H1 (cell line): ENCODE data around the gene AGAP1. TPM values are rescaled to one million over a fixed set of nuclear protein-coding genes. Genes with fewer than 3 reads are reported as not detected.

Experiments used
- CTCF ChIA-PET: fragments of 300-600 bp; sonication (Branson Sonifier 250); formaldehyde crosslinking; loops from one replicate; lab custom pipeline; 2021; ENCODE audit not compliant: partially characterized antibody; lab: Charles Lee
- POLR2A ChIA-PET: fragments of 300-600 bp; sonication (Branson Sonifier 250); formaldehyde crosslinking; loops from one replicate; lab custom pipeline; 2021; ENCODE audit warnings: inconsistent platforms; ENCODE audit not compliant: partially characterized antibody; lab: Charles Lee
- DNase-seq, 2 experiments: peaks; one replicate each; pipeline versions ENCODE4 v3.0.0 to v3.0.0-alpha.2; 2010 to 2022; ENCODE audit warnings: low spot score in 2 of 2, low read depth in 1 of 2, mixed read lengths in 1 of 2
- FAIRE-seq: peaks from 2 replicates; lab custom pipeline; 2011; peaks lifted over from hg19 to GRCh38; lab: Jason Lieb, UNC
- H2AFZ ChIP-seq: 2 replicates; pipeline ENCODE4 v1.8.1; 2012; ENCODE audit warnings: low read length, inconsistent platforms
- H2AK5ac ChIP-seq: 2 replicates; pipeline ENCODE4 v1.6.1; 2013; ENCODE audit warnings: low read depth, low read length
- H2BK120ac ChIP-seq: replicated peaks from 2 replicates; pipeline ENCODE3; 2013; ENCODE audit warnings: low read depth, low read length, inconsistent platforms
- H2BK12ac ChIP-seq: 2 replicates; pipeline ENCODE4 v1.6.1; 2013; ENCODE audit warnings: low read depth, low read length
- H2BK15ac ChIP-seq: 2 replicates; pipeline ENCODE4 v1.6.1; 2013; ENCODE audit warnings: low read length
- H2BK20ac ChIP-seq: 2 replicates; pipeline ENCODE4 v1.6.1; 2013; ENCODE audit warnings: low read length
- H2BK5ac ChIP-seq: 2 replicates; pipeline ENCODE4 v1.6.1; 2013; ENCODE audit warnings: low read depth, low read length
- H3K14ac ChIP-seq: 2 replicates; pipeline ENCODE4 v1.6.1; 2013; ENCODE audit warnings: inconsistent platforms; ENCODE audit not compliant: insufficient read length
- H3K18ac ChIP-seq: 2 replicates; pipeline ENCODE4 v1.6.1; 2013; ENCODE audit warnings: low read length; ENCODE audit errors: extremely low read depth
- H3K23ac ChIP-seq: 2 replicates; pipeline ENCODE4 v1.6.1; 2013; ENCODE audit warnings: inconsistent platforms; ENCODE audit not compliant: insufficient read length
- H3K23me2 ChIP-seq: 2 replicates; pipeline ENCODE4 v1.6.1; 2013; ENCODE audit warnings: low read depth, low read length
- H3K27ac ChIP-seq: 2 replicates; pipeline ENCODE4 v1.6.1; 2011; ENCODE audit warnings: low read depth, low read length, inconsistent platforms
- H3K27me3 ChIP-seq, 4 experiments: replicated peaks in 1 of 4; 1 replicate in 1 of 4; 2 replicates in 3 of 4; pipeline versions ENCODE4 v1.6.1 to v1.8.1; 2011 to 2013; ENCODE audit warnings: low read length in 3 of 4, mild to moderate bottlenecking in 3 of 4, inconsistent platforms in 2 of 4, mixed read lengths in 2 of 4, moderate library complexity in 1 of 4; ENCODE audit not compliant: control insufficient read depth in 3 of 4, insufficient read depth in 3 of 4; ENCODE audit errors: extremely low read depth in 1 of 4
- H3K36me3 ChIP-seq, 4 experiments: 2 replicates each; pipeline versions ENCODE4 v1.6.1 to v1.8.1; 2011 to 2013; ENCODE audit warnings: mild to moderate bottlenecking in 4 of 4, low read length in 3 of 4, moderate library complexity in 2 of 4, control low read depth in 1 of 4, inconsistent platforms in 1 of 4; ENCODE audit not compliant: insufficient read depth in 4 of 4, control insufficient read depth in 2 of 4
- H3K4ac ChIP-seq: replicated peaks from 2 replicates; pipeline ENCODE3; 2013; ENCODE audit warnings: low read length, low read depth, mixed read lengths, inconsistent platforms; ENCODE audit not compliant: insufficient read length
- H3K4me1 ChIP-seq, 4 experiments: replicated peaks in 1 of 4; 1 replicate in 1 of 4; 2 replicates in 3 of 4; pipeline versions ENCODE4 v1.6.1 to v1.8.1; 2011 to 2013; ENCODE audit warnings: low read length in 3 of 4, inconsistent platforms in 2 of 4, mixed read lengths in 1 of 4; ENCODE audit not compliant: insufficient read depth in 4 of 4, control insufficient read depth in 3 of 4
- H3K4me2 ChIP-seq, 2 experiments: 2 replicates each; pipeline versions ENCODE4 v1.6.1 to v1.8.1; 2011 to 2013; ENCODE audit warnings: low read depth in 2 of 2, low read length in 2 of 2, control low read depth in 1 of 2, inconsistent platforms in 1 of 2, mild to moderate bottlenecking in 1 of 2; ENCODE audit not compliant: insufficient read depth in 1 of 2
- H3K4me3 ChIP-seq, 4 experiments: fragments of 200-600, 300-600 bp in 1 of 4; sonication (generic), shearing (Covaris generic), sonication (Bioruptor Twin) in 1 of 4; 2 replicates each; pipeline versions ENCODE4 v1.5.1 to v1.8.1; 2011 to 2016; ENCODE audit warnings: low read length in 4 of 4, low read depth in 3 of 4, control low read depth in 2 of 4, inconsistent platforms in 2 of 4, mild to moderate bottlenecking in 2 of 4, mixed read lengths in 1 of 4, moderate library complexity in 1 of 4; ENCODE audit not compliant: insufficient read depth in 2 of 4; ENCODE audit errors: extremely low read depth in 1 of 4
- H3K56ac ChIP-seq: replicated peaks from 2 replicates; pipeline ENCODE3; 2013; ENCODE audit warnings: low read depth, mild to moderate bottlenecking, mixed read lengths, low read length, inconsistent platforms; ENCODE audit not compliant: insufficient read length
- H3K79me1 ChIP-seq: 2 replicates; pipeline ENCODE4 v1.6.1; 2013; ENCODE audit warnings: low read depth, low read length, control low read depth
- H3K79me2 ChIP-seq, 2 experiments: 2 replicates each; pipeline versions ENCODE4 v1.6.1 to v1.8.1; 2012 to 2013; ENCODE audit warnings: low read length in 2 of 2, mild to moderate bottlenecking in 2 of 2, inconsistent platforms in 1 of 2; ENCODE audit not compliant: insufficient read depth in 2 of 2, control insufficient read depth in 1 of 2
- H3K9ac ChIP-seq, 4 experiments: replicated peaks in 1 of 4; 1 replicate in 1 of 4; 2 replicates in 3 of 4; pipeline versions ENCODE4 v1.6.1 to v1.8.1; 2011 to 2013; ENCODE audit warnings: low read depth in 3 of 4, low read length in 3 of 4, control low read depth in 2 of 4, mild to moderate bottlenecking in 2 of 4, moderate library complexity in 2 of 4, inconsistent platforms in 1 of 4; ENCODE audit errors: extremely low read depth in 1 of 4
- H3K9me3 ChIP-seq, 2 experiments: 2 replicates each; pipeline versions ENCODE4 v1.6.1 to v1.8.1; 2012 to 2013; ENCODE audit warnings: mild to moderate bottlenecking in 2 of 2, moderate library complexity in 2 of 2, control low read depth in 1 of 2, inconsistent platforms in 1 of 2, low read depth in 1 of 2, low read length in 1 of 2, mixed read lengths in 1 of 2; ENCODE audit not compliant: insufficient read depth in 2 of 2
- H4K20me1 ChIP-seq, 2 experiments: replicated peaks in 1 of 2; 2 replicates each; pipeline versions ENCODE3 to v1.8.1; 2011 to 2013; ENCODE audit warnings: inconsistent platforms in 2 of 2, low read length in 2 of 2, mild to moderate bottlenecking in 1 of 2; ENCODE audit not compliant: insufficient read depth in 2 of 2, control insufficient read depth in 1 of 2
- H4K5ac ChIP-seq: 2 replicates; pipeline ENCODE4 v1.6.1; 2013; ENCODE audit warnings: low read length, low read depth, mixed read lengths, inconsistent platforms; ENCODE audit not compliant: insufficient read length
- H4K8ac ChIP-seq: 2 replicates; pipeline ENCODE4 v1.8.0; 2013; ENCODE audit warnings: mild to moderate bottlenecking, moderate library complexity, low read length, inconsistent platforms; ENCODE audit not compliant: insufficient read depth; ENCODE audit errors: extremely low read depth
- H4K91ac ChIP-seq: replicated peaks from 2 replicates; pipeline ENCODE3; 2013; ENCODE audit warnings: low read length, mixed read lengths, inconsistent platforms; ENCODE audit not compliant: insufficient read length
- CTBP2 ChIP-seq: IDR thresholded peaks from 2 replicates; pipeline ENCODE4 v1.7.0; 2011; ENCODE audit warnings: borderline replicate concordance, mild to moderate bottlenecking, moderate library complexity, mixed read lengths, low read length; ENCODE audit not compliant: insufficient read depth, insufficient read length
- WGBS, 2 experiments: shearing (Covaris generic) in 1 of 2; methylation state at CpG; one replicate each; pipeline versions ENCODE4 v1.1.6 to v1.1.7; 2013 to 2015; ENCODE audit warnings: low lambda C conversion rate in 2 of 2, mixed read lengths in 2 of 2, inconsistent platforms in 1 of 2, low coverage in 1 of 2, missing lambda C conversion rate in 1 of 2; ENCODE audit not compliant: insufficient replicate concordance in 2 of 2, insufficient coverage in 1 of 2, insufficient read length in 1 of 2; ENCODE audit errors: extremely low coverage in 1 of 2, missing lambda C conversion rate in 1 of 2; 5-methylcytosine and 5-hydroxymethylcytosine counted together
- polyA plus RNA-seq, 7 experiments: library from polyadenylated mRNA; depleted of rRNA in 3 of 7; stranded (reverse) in 5 of 7; unstranded in 2 of 7; fragments of >200 nt in 5 of 7; fragments of 200-250 nt in 2 of 7; gene quantifications; 1 replicate in 5 of 7; 2 replicates in 1 of 7; 4 replicates in 1 of 7; pipeline versions ENCODE4 v1.2.1 to v1.2.3, GENCODE V29; 2011 to 2013; ENCODE audit warnings: missing spikeins in 2 of 7, mixed read lengths in 2 of 7
- total RNA-seq: library from RNA; stranded (reverse); fragmentation: NEBNext Ultra II Directional; extraction: Animal tissue kit (Norgen Biotek cat#: 25700); gene quantifications from 2 replicates; pipeline ENCODE4 v1.2.1, GENCODE V29; 2021

AGAP1 gene
- total and polyA plus RNA-seq, 2 of the 8 experiments (the other 6 are each of a cell fraction or from before 2014, with no cell fraction given): 18.1 to 39.4 TPM

DNA sequence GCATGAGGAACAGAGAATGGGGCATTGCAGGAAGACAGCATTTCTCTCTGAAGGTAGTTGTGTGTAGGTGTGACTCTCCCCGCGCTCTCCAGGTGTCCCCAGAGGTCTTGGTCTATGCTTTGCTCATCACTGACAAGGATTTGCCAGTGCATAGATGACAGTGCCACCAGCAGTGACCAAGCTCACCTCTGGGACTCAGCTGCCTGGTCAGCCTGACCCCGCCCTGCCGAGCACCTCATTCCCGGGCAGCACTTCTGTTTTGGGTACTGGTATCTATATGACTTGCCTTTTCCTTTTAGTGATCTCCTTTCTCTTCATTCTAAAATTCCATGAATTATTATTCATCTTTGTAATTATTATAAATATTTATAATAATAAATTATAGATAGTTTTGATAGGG lies 615.2 kb downstream of the AGAP1 start:
- Histone ChIP-seq H2BK12ac (no peak overlapping the region), H4K91ac (no peak overlapping the region), H3K9ac (no peak overlapping the region), H3K4me2 (no peak overlapping the region; a peak in 1 of 4 replicates), H2BK20ac (no peak overlapping the region), H3K4me1 (peaks cover 0 to 22% (median 11%) of the 10 kb centered on the region in 4 experiments; a peak in 6 of 7 replicates), H3K36me3 (no peaks in the 10 kb centered on the region; a peak in 1 of 8 replicates), H2BK120ac (no peak overlapping the region), H2AFZ (no peak overlapping the region), H3K27ac (no peak overlapping the region), H3K23ac (no peak overlapping the region), H3K9me3 (no peaks in the 10 kb centered on the region), H3K27me3 (no peaks in the 10 kb centered on the region; a peak in 1 of 7 replicates), H4K5ac (no peak overlapping the region), H3K18ac (no peak overlapping the region), H4K20me1 (peaks cover 1 to 2% of the 10 kb centered on the region in 2 experiments), H4K8ac (no peak overlapping the region), H3K79me1 (no peaks in the 10 kb centered on the region), H3K14ac (no peak overlapping the region)
- POLR2A ChIA-PET: interaction anchor here (0.9 kb wide), 1 partner anchor 26 kb away, joined by 5 read pairs; no protein-coding TSS in a partner anchor
- 91% methylated on average over 5 of the region's 5 CpGs; no CpG with 5 or more reads in 1 of the 2 experiments for WGBS, 2 experiments
- DNase-seq: no peak
- TF ChIP-seq CTBP2: no peak
- TF ChIP-seq, all 59 proteins: peak for 0
- H2BK15ac ChIP-seq: no peak overlapping the region
- no peak for FAIRE-seq
- H3K4me3 ChIP-seq: no peak overlapping the region
- no peak overlapping the region for H3K56ac ChIP-seq
- H3K4ac ChIP-seq: no peak overlapping the region
- no peaks in the 10 kb centered on the region for H3K79me2 ChIP-seq
- CTCF ChIA-PET: interaction anchor here (0.9 to 2.1 kb wide), 6 partner anchors 15 to 69 kb away, joined by 3 to 7 read pairs (median 4); no protein-coding TSS in a partner anchor
- H2AK5ac ChIP-seq: no peak overlapping the region
- no peaks in the 10 kb centered on the region for H3K23me2 ChIP-seq
- H2BK5ac ChIP-seq: no peak overlapping the region
